Measurements from ENCODE around the gene TRAPPC12.
"Not testable (repeated sequence)": the region's sequence is repeated elsewhere in the genome, so short reads cannot be mapped to it uniquely, and the experiment has no call there.

The TRAPPC12 gene

GRCh38 chr2:3488855-3489763 is 109.6 kb downstream of the TRAPPC12 start:
- DNase-seq = no peak

GRCh38 chr2:3489764-3490115 is 110.2 kb downstream of the TRAPPC12 start:
- DNase-seq = no peak

- DNase-seq = no peak
Measured at GRCh38 chr2:3490191-3491170, 111.0 kb downstream of the TRAPPC12 start.

- no peak for DNase-seq
Measured at GRCh38 chr2:3491306-3491705, 111.8 kb downstream of the TRAPPC12 start.

GRCh38 chr2:3491716-3492474 is 112.4 kb downstream of the TRAPPC12 start:
- DNase-seq = no peak

- not testable (repeated sequence) for DNase-seq
Measured at GRCh38 chr2:3492475-3492787, 112.9 kb downstream of the TRAPPC12 start.

GRCh38 chr2:3492951-3493614 is 113.6 kb downstream of the TRAPPC12 start:
- DNase-seq = no peak

GRCh38 chr2:3493615-3494007 is 114.1 kb downstream of the TRAPPC12 start:
- DNase-seq = no peak

- no peak for DNase-seq
Measured at GRCh38 chr2:3494984-3495666, 115.6 kb downstream of the TRAPPC12 start.

GRCh38 chr2:3496708-3497080 is 117.2 kb downstream of the TRAPPC12 start:
- DNase-seq = not testable (repeated sequence)

- no peak for DNase-seq
Measured at GRCh38 chr2:3498783-3499394, 119.4 kb downstream of the TRAPPC12 start.

GRCh38 chr2:3500326-3500899 is 120.9 kb downstream of the TRAPPC12 start:
- no peak for DNase-seq

- DNase-seq = no peak
Measured at GRCh38 chr2:3503046-3503445, 123.6 kb downstream of the TRAPPC12 start.

GRCh38 chr2:3503483-3503882 is 124.0 kb downstream of the TRAPPC12 start:
- no peak for DNase-seq

GRCh38 chr2:3504741-3505140 is 125.2 kb downstream of the TRAPPC12 start:
- no peak for DNase-seq

GRCh38 chr2:3505771-3506170 is 126.3 kb downstream of the TRAPPC12 start:
- DNase-seq = no peak

- no peak for DNase-seq
Measured at GRCh38 chr2:3512086-3512485, 132.6 kb downstream of the TRAPPC12 start.

GRCh38 chr2:3513026-3513810 is 133.7 kb downstream of the TRAPPC12 start:
- DNase-seq = no peak

- not testable (repeated sequence) for DNase-seq
Measured at GRCh38 chr2:3515438-3515837, 135.9 kb downstream of the TRAPPC12 start.

GRCh38 chr2:3516831-3517230 is 137.3 kb downstream of the TRAPPC12 start:
- no peak for DNase-seq

Data from stimulated activated CD4-positive, alpha-beta T cell treated with anti-CD3 and anti-CD28 coated beads, Interleukin-12 subunit alpha, Interleukin-12 subunit beta, amount 100 ng/mL, for 4 hours (primary cell).